Measurements from ENCODE around the gene TMIGD2. TPM values are rescaled to one million over a fixed set of nuclear protein-coding genes. Genes with fewer than 3 reads are reported as not detected.

TMIGD2 gene
- total and polyA plus RNA-seq, 4 donors = 0.16 to 0.94 (median 0.48) TPM

GRCh38 chr19:4338441-4339355 is 36.5 kb upstream of the TMIGD2 start, which contains the start of gene STAP2 (continued):
- TF ChIP-seq YY1 (IDR thresholded peaks at IDR 0.05) = no peak
- no peak for TF ChIP-seq FOXA2 (IDR thresholded peaks at IDR 0.05)
- no peak for TF ChIP-seq FOXA1 (IDR thresholded peaks at IDR 0.05)
- peak; percentile 11 to 38 for TF ChIP-seq RXRA (IDR thresholded peaks at IDR 0.05)
- TF ChIP-seq SP1 (IDR thresholded peaks at IDR 0.05) = peak; percentile 61

- Histone ChIP-seq H3K27me3 (ENCODE audit: control insufficient read depth in 4 of 4, insufficient read depth in 4 of 4, low read length in 3 of 4) (no peaks in the 10 kb centered on the region), H3K36me3 (ENCODE audit: control insufficient read depth in 4 of 4, insufficient read depth in 3 of 4, low read depth in 1 of 4, low read length in 3 of 4) (peaks cover 0 to 3% (median 1%) of the 10 kb centered on the region in 4 donors), H3K4me3 (ENCODE audit: low read depth in 1 of 3, low read length in 3 of 3) (peak overlapping the region; percentile 51 to 88 (median 67)), H3K9me3 (ENCODE audit: control insufficient read depth in 4 of 4, low read length in 3 of 4) (no peaks in the 10 kb centered on the region), H3K27ac (ENCODE audit: low read depth in 1 of 2, low read length in 2 of 2) (peak overlapping the region; percentile 88 to 92), H3K9ac (ENCODE audit: low read depth in 1 of 2, low read length in 2 of 2) (peak overlapping the region; percentile 1 to 78), H3K4me1 (ENCODE audit: control insufficient read depth in 4 of 4, insufficient read depth in 4 of 4, low read length in 3 of 4) (peaks cover 5 to 42% (median 29%) of the 10 kb centered on the region in 4 donors)
- DNase-seq (ENCODE audit: low spot score) = peak; percentile 64
- TF ChIP-seq GABPA (IDR thresholded peaks at IDR 0.05 in 1 of 2, conservative IDR thresholded peaks at IDR 0.05 in 1 of 2) (no peak), RAD21 (IDR thresholded peaks at IDR 0.05) (peak in 1 of 2 donors; percentile 4), YY1 (IDR thresholded peaks at IDR 0.05) (no peak), REST (IDR thresholded peaks at IDR 0.05) (no peak), HNF4A (conservative IDR thresholded peaks at IDR 0.05) (peak; percentile 34 to 54), NR2F2 (IDR thresholded peaks at IDR 0.05) (no peak), CTCF (IDR thresholded peaks at IDR 0.05; ENCODE audit: low read depth, low read length, missing input control) (no peak), EGR1 (IDR thresholded peaks at IDR 0.05; ENCODE audit: low read depth in 2 of 2) (peak in 1 of 2 donors; percentile 16), FOXA1 (IDR thresholded peaks at IDR 0.05) (no peak), ATF3 (IDR thresholded peaks at IDR 0.05) (no peak), ZBTB33 (IDR thresholded peaks at IDR 0.05) (no peak), SP1 (IDR thresholded peaks at IDR 0.05) (no peak), MAX (IDR thresholded peaks at IDR 0.05) (peak; percentile 33), TAF1 (conservative IDR thresholded peaks at IDR 0.05) (no peak), RXRA (IDR thresholded peaks at IDR 0.05) (peak; percentile 68 to 70), JUND (IDR thresholded peaks at IDR 0.05) (no peak), FOXA2 (IDR thresholded peaks at IDR 0.05) (no peak), HNF4G (IDR thresholded peaks at IDR 0.05) (no peak)
- 8% methylated on average over 14 of the region's 14 CpGs for WGBS
These were observed 35.8 kb upstream of the TMIGD2 start for GRCh38 chr19:4337906-4338440.
